SH-SY5Y (cell line): ENCODE measurements around the gene MCM10.

Source experiments
- GATA2 ChIP-seq: IDR thresholded peaks from 2 replicates; pipeline ENCODE4 v1.6.1; 2011; ENCODE audit warnings: mild to moderate bottlenecking, low read depth, low read length
- GATA3 ChIP-seq: IDR thresholded peaks from 2 replicates; pipeline ENCODE4 v1.6.1; 2011; ENCODE audit warnings: low read depth, mild to moderate bottlenecking, low read length, moderate library complexity

Gene MCM10

GRCh38 chr10:13160934-13161856, at the start of gene MCM10:
Gene MCM10, plus strand, starts transcription at chr10:13161558. Its CDS starts 2,645 bp downstream, at chr10:13164203.
- TF ChIP-seq GATA2, result no peak
- TF ChIP-seq GATA3, result no peak

GRCh38 chr10:13113544-13113943, 47.8 kb upstream of the MCM10 start:
- TF ChIP-seq GATA3 (no peak), GATA2 (no peak)

GRCh38 chr10:13115832-13116803, 45.2 kb upstream of the MCM10 start:
- TF ChIP-seq GATA2 (no peak), GATA3 (no peak)

- TF ChIP-seq GATA3, result no peak
- no peak for TF ChIP-seq GATA2
These were observed 43.2 kb upstream of the MCM10 start for GRCh38 chr10:13117841-13118783.

- TF ChIP-seq GATA3, result no peak
- no peak for TF ChIP-seq GATA2
These were observed 42.5 kb upstream of the MCM10 start for GRCh38 chr10:13118784-13119410.

- TF ChIP-seq GATA2, result no peak
- no peak for TF ChIP-seq GATA3
These were observed 40.4 kb upstream of the MCM10 start for GRCh38 chr10:13120786-13121499.

GRCh38 chr10:13121500-13121854, 39.9 kb upstream of the MCM10 start:
- TF ChIP-seq GATA3 (no peak), GATA2 (no peak)

- TF ChIP-seq GATA3 (no peak), GATA2 (no peak)
These were observed 24.7 kb upstream of the MCM10 start for GRCh38 chr10:13136651-13137050.

- TF ChIP-seq GATA2, result no peak
- TF ChIP-seq GATA3, result no peak
These were observed 22.2 kb upstream of the MCM10 start for GRCh38 chr10:13139150-13139549.

GRCh38 chr10:13139676-13140075, 21.7 kb upstream of the MCM10 start:
- TF ChIP-seq GATA3 (no peak), GATA2 (no peak)

- TF ChIP-seq GATA2 (no peak), GATA3 (no peak)
These were observed 20.6 kb upstream of the MCM10 start for GRCh38 chr10:13140627-13141190.

- TF ChIP-seq GATA2 (no peak), GATA3 (no peak)
These were observed 17.6 kb upstream of the MCM10 start for GRCh38 chr10:13143766-13144165.

- TF ChIP-seq GATA3, result no peak
These were observed 16.5 kb upstream of the MCM10 start for GRCh38 chr10:13144814-13145213.
